HTERT RPE-1 (cell line): ENCODE results near the gene DAD1.

ENCODE experiments used
- in situ Hi-C: fragments of 300-500 bp; cut with MboI; formaldehyde crosslinking; loops from 4 replicates; pipeline ENCODE4 v1.14.3; 2020; ENCODE audit warnings: low sequenced_read_pairs

DAD1 gene

GRCh38 chr14:22539831-22540230 is 49.2 kb downstream of the DAD1 start:
- in situ Hi-C loops: no loop called here

GRCh38 chr14:22538671-22539228 is 50.3 kb downstream of the DAD1 start:
- in situ Hi-C loops: no loop called here

- in situ Hi-C loops: no loop called here
Observed at GRCh38 chr14:22537436-22538310, 51.4 kb downstream of the DAD1 start.

- in situ Hi-C loops: no loop called here
Observed at GRCh38 chr14:22536853-22537338, 52.1 kb downstream of the DAD1 start.

GRCh38 chr14:22535916-22536315 is 53.1 kb downstream of the DAD1 start:
- in situ Hi-C loops: no loop called here

GRCh38 chr14:22535126-22535525 is 53.9 kb downstream of the DAD1 start:
- in situ Hi-C loops: no loop called here

- in situ Hi-C loops: no loop called here
Observed at GRCh38 chr14:22534547-22534946, 54.5 kb downstream of the DAD1 start.

GRCh38 chr14:22533739-22534359 is 55.2 kb downstream of the DAD1 start:
- in situ Hi-C loops: no loop called here

GRCh38 chr14:22533057-22533704 is 55.8 kb downstream of the DAD1 start:
- in situ Hi-C loops: no loop called here

- in situ Hi-C loops: no loop called here
Observed at GRCh38 chr14:22532345-22533056, 56.5 kb downstream of the DAD1 start.

- in situ Hi-C loops: no loop called here
Observed at GRCh38 chr14:22531451-22532344, 57.3 kb downstream of the DAD1 start.

- in situ Hi-C loops: no loop called here
Observed at GRCh38 chr14:22530127-22530526, 58.9 kb downstream of the DAD1 start.

GRCh38 chr14:22526744-22527143 is 62.3 kb downstream of the DAD1 start:
- in situ Hi-C loops: no loop called here

- in situ Hi-C loops: no loop called here
Observed at GRCh38 chr14:22526218-22526617, 62.8 kb downstream of the DAD1 start.

GRCh38 chr14:22524784-22525161 is 64.3 kb downstream of the DAD1 start:
- in situ Hi-C loops: no loop called here

- in situ Hi-C loops: no loop called here
Observed at GRCh38 chr14:22524115-22524783, 64.8 kb downstream of the DAD1 start.

- in situ Hi-C loops: no loop called here
Observed at GRCh38 chr14:22523283-22523682, 65.7 kb downstream of the DAD1 start.

- in situ Hi-C loops: no loop called here
Observed at GRCh38 chr14:22522466-22522957, 66.5 kb downstream of the DAD1 start.
